ENCODE data around the gene RNU5B-1. TPM values are rescaled to one million over a fixed set of nuclear protein-coding genes. Genes with fewer than 3 reads are reported as not detected.

The RNU5B-1 gene
- total RNA-seq, 1 donor from 2014 or later = not detected

- H3K36me3 ChIP-seq = no peaks in the 10 kb centered on the region
- no peaks in the 10 kb centered on the region for H3K9me3 ChIP-seq (ENCODE audit: low read depth)
- H3K27ac ChIP-seq = no peak overlapping the region
- Mint-ChIP-seq H3K4me3 (no peak overlapping the region), H3K27me3 (ENCODE audit: insufficient read depth, low read depth) (peaks cover 4% of the 10 kb centered on the region), H3K9me3 (no peaks in the 10 kb centered on the region), H3K27ac (peak overlapping the region; percentile 22), H3K4me1 (peaks cover 20% of the 10 kb centered on the region), H3K36me3 (peaks cover 25% of the 10 kb centered on the region)
- H3K27me3 ChIP-seq = no peaks in the 10 kb centered on the region
- H3K4me2 ChIP-seq = no peak overlapping the region
- TF ChIP-seq EZH2 (IDR thresholded peaks at IDR 0.05) (no peak), EZH2phosphoT487 (IDR thresholded peaks at IDR 0.05) (no peak), CTCF (IDR thresholded peaks at IDR 0.05) (no peak)
- H3K79me2 ChIP-seq (ENCODE audit: low read depth) = no peaks in the 10 kb centered on the region
- H4K20me1 ChIP-seq (ENCODE audit: low read depth) = no peaks in the 10 kb centered on the region
- H3K4me3 ChIP-seq = no peak overlapping the region
- H3F3A ChIP-seq (ENCODE audit: low read depth) = peaks cover 13% of the 10 kb centered on the region
- no peak overlapping the region for H2AFZ ChIP-seq (replicated peaks)
- no peak overlapping the region for H3K9ac ChIP-seq
- H3K4me1 ChIP-seq = peaks cover 19% of the 10 kb centered on the region
- DNase-seq (ENCODE audit: low spot score) = no peak
Measured at GRCh38 chr15:65258375-65259262, 45.9 kb upstream of the RNU5B-1 start.

GRCh38 chr15:65259367-65259797 is 45.1 kb upstream of the RNU5B-1 start:
- peaks cover 2% of the 10 kb centered on the region for H3K27me3 Mint-ChIP-seq (ENCODE audit: insufficient read depth, low read depth)
- no peak for DNase-seq (ENCODE audit: low spot score)
- Histone ChIP-seq H3K4me1 (peaks cover 14% of the 10 kb centered on the region), H3K27ac (no peak overlapping the region), H3F3A (ENCODE audit: low read depth) (peaks cover 8% of the 10 kb centered on the region), H4K20me1 (ENCODE audit: low read depth) (no peaks in the 10 kb centered on the region), H3K27me3 (no peaks in the 10 kb centered on the region), H3K9me3 (ENCODE audit: low read depth) (no peaks in the 10 kb centered on the region), H3K4me3 (no peak overlapping the region), H3K9ac (no peak overlapping the region), H3K36me3 (no peaks in the 10 kb centered on the region), H3K79me2 (ENCODE audit: low read depth) (no peaks in the 10 kb centered on the region), H3K4me2 (no peak overlapping the region), H2AFZ (replicated peaks) (no peak overlapping the region)
- no peak for TF ChIP-seq CTCF (IDR thresholded peaks at IDR 0.05)
- no peak for TF ChIP-seq EZH2phosphoT487 (IDR thresholded peaks at IDR 0.05)
- TF ChIP-seq EZH2 (IDR thresholded peaks at IDR 0.05) = no peak
- H3K4me1 Mint-ChIP-seq = peaks cover 15% of the 10 kb centered on the region
- no peak overlapping the region for H3K27ac Mint-ChIP-seq
- H3K36me3 Mint-ChIP-seq = peaks cover 23% of the 10 kb centered on the region
- no peak overlapping the region for H3K4me3 Mint-ChIP-seq
- no peaks in the 10 kb centered on the region for H3K9me3 Mint-ChIP-seq

- no peak overlapping the region for H3K4me3 ChIP-seq
- H2AFZ ChIP-seq (replicated peaks) = no peak overlapping the region
- TF ChIP-seq EZH2 (IDR thresholded peaks at IDR 0.05) = no peak
- TF ChIP-seq CTCF (IDR thresholded peaks at IDR 0.05) = no peak
- TF ChIP-seq EZH2phosphoT487 (IDR thresholded peaks at IDR 0.05) = no peak
- no peak overlapping the region for H3K27ac ChIP-seq
- H3K27me3 ChIP-seq = no peaks in the 10 kb centered on the region
- peaks cover 23% of the 10 kb centered on the region for H3K36me3 Mint-ChIP-seq
- no peaks in the 10 kb centered on the region for H3K36me3 ChIP-seq
- H3K27ac Mint-ChIP-seq = no peak overlapping the region
- H3K9ac ChIP-seq = no peak overlapping the region
- peaks cover 2% of the 10 kb centered on the region for H3K27me3 Mint-ChIP-seq (ENCODE audit: insufficient read depth, low read depth)
- H3K4me1 Mint-ChIP-seq = peaks cover 2% of the 10 kb centered on the region
- H4K20me1 ChIP-seq (ENCODE audit: low read depth) = no peaks in the 10 kb centered on the region
- no peak for DNase-seq (ENCODE audit: low spot score)
- H3K9me3 Mint-ChIP-seq = no peaks in the 10 kb centered on the region
- H3K79me2 ChIP-seq (ENCODE audit: low read depth) = no peaks in the 10 kb centered on the region
- H3K9me3 ChIP-seq (ENCODE audit: low read depth) = no peaks in the 10 kb centered on the region
- no peak overlapping the region for H3K4me3 Mint-ChIP-seq
- no peaks in the 10 kb centered on the region for H3K4me1 ChIP-seq
- no peak overlapping the region for H3K4me2 ChIP-seq
- no peaks in the 10 kb centered on the region for H3F3A ChIP-seq (ENCODE audit: low read depth)
Measured at GRCh38 chr15:65260968-65261367, 43.5 kb upstream of the RNU5B-1 start.

All from neural progenitor cell (in vitro differentiated cells).